ENCODE data around the gene TOP1.

TOP1 gene

DNA sequence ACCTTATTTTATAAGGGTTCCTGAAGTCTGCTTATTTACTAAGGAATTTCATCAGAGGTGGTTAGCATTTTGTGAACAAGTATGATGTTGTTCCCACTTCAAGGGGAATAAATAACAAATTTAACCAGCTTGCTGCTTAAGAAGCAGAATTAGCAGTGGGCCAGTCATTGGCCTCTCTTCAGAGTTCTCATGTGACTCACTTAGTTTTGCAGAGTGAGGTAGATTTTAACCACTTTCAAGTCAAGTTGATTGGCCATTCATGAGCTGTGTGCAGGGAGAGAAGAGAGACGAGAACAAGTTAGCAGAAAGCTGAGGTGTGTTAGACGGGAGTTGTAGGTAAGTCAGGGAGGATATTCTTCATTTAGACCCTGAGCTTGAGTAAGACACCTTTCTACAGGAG lies 18.1 kb downstream of the TOP1 start:
- H3K4me3 ChIP-seq (ENCODE audit: low read depth, low read length) = no peak overlapping the region
- TF ChIP-seq, protein P1, sequence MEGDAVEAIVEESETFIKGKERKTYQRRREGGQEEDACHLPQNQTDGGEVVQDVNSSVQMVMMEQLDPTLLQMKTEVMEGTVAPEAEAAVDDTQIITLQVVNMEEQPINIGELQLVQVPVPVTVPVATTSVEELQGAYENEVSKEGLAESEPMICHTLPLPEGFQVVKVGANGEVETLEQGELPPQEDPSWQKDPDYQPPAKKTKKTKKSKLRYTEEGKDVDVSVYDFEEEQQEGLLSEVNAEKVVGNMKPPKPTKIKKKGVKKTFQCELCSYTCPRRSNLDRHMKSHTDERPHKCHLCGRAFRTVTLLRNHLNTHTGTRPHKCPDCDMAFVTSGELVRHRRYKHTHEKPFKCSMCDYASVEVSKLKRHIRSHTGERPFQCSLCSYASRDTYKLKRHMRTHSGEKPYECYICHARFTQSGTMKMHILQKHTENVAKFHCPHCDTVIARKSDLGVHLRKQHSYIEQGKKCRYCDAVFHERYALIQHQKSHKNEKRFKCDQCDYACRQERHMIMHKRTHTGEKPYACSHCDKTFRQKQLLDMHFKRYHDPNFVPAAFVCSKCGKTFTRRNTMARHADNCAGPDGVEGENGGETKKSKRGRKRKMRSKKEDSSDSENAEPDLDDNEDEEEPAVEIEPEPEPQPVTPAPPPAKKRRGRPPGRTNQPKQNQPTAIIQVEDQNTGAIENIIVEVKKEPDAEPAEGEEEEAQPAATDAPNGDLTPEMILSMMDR (IDR thresholded peaks at IDR 0.05; ENCODE audit: borderline replicate concordance, insufficient read depth, low read depth, low read length) = no peak

DNA sequence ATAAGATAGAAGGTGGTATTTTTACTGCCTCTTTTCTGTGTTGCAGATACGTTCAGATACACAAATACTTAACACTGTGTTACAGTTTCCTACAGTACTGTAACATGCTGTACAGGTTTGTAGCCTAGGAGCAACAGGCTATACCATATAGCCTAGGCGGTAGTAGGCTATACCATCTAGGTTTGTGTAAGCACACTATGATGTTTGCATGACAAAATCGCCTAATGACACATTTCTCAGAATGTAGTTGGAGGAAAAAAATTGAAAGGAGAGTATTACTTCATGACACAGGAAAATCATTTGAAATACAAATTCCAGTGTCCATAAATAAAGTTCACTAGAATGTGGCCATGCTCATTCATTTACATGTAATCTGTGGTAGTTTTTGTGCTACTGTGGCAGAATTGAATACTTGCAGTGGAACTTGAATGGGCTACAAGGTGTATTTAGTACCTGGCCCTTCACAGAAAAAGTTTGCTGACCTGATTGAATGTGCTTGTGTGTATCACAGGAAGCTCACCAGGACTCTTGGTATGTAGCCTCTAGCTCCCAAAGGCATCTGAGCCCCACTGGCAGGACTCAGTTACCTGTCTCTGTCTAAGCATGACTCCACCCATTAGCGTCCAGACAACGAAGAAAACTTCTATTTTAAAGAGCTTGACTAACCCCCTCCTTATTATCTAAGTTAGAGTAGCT lies 18.8 kb downstream of the TOP1 start:
- TF ChIP-seq, protein P1 (IDR thresholded peaks at IDR 0.05; ENCODE audit: borderline replicate concordance, insufficient read depth, low read depth, low read length) = no peak
- no peak overlapping the region for H3K4me3 ChIP-seq (ENCODE audit: low read depth, low read length)

DNA sequence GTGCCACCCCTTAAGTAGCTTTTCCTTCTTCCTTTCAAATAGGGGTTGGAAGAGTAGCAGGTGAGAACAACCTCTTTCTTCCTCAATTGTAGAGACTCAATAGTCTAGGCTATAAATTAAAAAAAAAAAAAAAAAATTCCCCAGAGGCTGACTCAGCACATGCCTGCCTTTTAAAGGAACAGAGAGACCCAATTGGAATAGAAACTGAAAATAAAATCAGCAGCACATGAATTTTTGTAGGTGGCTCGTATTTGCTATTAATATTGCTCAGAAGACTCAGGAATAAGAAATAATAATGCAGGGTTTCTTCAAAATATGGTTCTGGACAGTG lies 19.3 kb downstream of the TOP1 start:
- H3K4me3 ChIP-seq (ENCODE audit: low read depth, low read length) = no peak overlapping the region
- TF ChIP-seq, protein P1 (IDR thresholded peaks at IDR 0.05; ENCODE audit: borderline replicate concordance, insufficient read depth, low read depth, low read length) = no peak

DNA sequence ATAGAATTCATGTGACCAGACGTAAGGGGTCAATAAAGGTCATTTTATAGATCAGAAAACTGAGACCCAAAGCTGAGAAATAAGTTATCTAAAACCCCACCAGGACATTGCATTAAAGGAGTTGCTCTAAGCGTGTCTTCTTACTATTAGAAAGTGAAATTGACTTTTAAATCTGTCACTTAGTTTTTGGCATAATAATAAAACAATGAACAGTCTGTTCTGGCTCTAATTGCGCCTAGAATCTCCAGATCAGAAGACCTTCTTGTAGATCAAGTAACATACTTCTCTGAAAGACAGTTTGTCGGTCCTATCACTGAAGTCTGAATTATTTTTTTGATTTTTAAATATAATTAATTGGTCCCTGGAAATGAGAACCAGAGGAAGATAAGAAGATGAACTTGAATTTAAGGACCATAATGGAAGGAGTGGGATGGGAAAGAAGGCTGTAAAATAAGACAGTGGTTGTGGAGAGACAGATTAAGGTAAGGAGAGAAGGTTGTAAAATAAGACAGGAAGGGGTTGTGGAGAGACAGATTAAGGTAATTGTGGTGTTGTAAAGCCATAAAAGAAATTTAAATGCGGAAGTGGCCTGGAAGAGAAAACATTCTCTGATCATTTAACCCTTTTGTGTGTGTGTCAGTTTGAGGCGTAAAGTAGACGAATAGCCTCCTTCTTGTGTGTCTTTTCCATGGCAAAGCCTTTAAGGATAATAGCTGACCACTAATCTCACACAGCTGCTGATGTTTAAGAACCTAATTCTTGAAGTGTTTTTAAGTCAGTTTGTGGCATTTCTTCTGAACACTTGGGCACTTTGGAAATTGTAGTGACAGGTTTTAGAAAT lies 20.1 kb downstream of the TOP1 start:
- no peak overlapping the region for H3K4me3 ChIP-seq (ENCODE audit: low read depth, low read length)
- TF ChIP-seq, protein P1 (IDR thresholded peaks at IDR 0.05; ENCODE audit: borderline replicate concordance, insufficient read depth, low read depth, low read length) = no peak

DNA sequence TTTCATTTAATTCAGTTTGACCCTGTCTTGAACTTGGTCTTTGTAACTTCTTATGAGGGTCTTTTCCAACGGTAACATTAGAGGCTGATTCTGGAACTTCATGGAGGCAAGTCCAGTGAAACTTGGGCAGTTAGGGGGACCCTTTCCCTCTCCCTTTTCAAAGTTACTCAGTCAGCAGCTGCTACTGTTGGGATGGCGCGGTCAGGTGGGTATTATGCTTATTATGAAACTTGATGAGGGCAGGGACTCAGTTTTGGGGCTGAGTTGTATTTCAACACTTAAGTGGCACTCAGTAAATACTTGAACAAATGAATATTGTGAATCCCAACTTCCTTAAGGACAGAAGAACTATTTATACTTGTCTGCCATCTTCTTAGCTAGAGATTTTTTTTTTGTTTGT lies 20.8 kb downstream of the TOP1 start:
- TF ChIP-seq, protein P1 (IDR thresholded peaks at IDR 0.05; ENCODE audit: borderline replicate concordance, insufficient read depth, low read depth, low read length) = no peak
- H3K4me3 ChIP-seq (ENCODE audit: low read depth, low read length) = no peak overlapping the region

DNA sequence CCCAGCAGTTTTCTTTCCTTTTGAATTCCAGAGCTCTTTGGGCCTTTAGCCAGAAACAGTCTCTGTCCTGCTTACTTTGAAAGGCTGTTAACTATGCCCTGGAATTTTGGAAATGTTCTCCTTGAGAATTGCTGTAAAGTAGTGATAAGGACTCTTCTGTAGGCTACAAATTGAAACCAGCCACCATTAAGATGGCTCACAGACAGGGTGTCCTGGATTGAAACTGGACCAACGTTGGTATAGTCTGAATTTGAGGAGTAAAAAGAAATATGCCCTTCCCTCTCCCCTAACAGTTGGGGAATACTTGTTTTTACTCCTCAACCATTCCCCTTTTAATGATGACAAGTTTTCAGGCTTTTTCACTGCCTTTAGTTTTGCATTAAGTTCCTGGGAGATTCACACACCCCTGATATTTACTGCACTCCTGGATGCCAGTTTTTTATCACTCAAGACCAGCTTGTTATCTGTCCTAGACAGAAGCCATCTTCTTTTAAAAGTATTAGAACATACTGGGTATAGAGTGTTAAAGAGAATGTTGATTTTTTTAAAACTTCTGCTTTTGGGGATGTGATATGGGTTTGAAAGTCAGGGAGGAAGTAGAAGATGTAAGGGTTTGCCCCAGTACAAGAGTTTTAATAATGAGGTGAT lies 21.9 kb downstream of the TOP1 start:
- H3K4me3 ChIP-seq (ENCODE audit: low read depth, low read length) = no peak overlapping the region
- TF ChIP-seq, protein P1 (IDR thresholded peaks at IDR 0.05; ENCODE audit: borderline replicate concordance, insufficient read depth, low read depth, low read length) = no peak

All from GM12875 (cell line).